ENCODE data around the gene CNTFR.

Gene CNTFR

GRCh38 chr9:34577400-34578240 lies 11.9 kb downstream of the CNTFR start:
- Histone ChIP-seq H3K18ac (ENCODE audit: low read length) (peak overlapping the region; percentile 77), H3K4ac (ENCODE audit: low read depth, low read length) (no peak overlapping the region), H2BK5ac (ENCODE audit: low read length) (peak overlapping the region; percentile 78), H3K4me1 (ENCODE audit: control insufficient read depth, low read depth, low read length) (peaks cover 22% of the 10 kb centered on the region), H2BK15ac (replicated peaks; ENCODE audit: low read depth) (no peak overlapping the region), H3K79me1 (ENCODE audit: low read length) (no peaks in the 10 kb centered on the region), H4K5ac (ENCODE audit: low read length) (no peak overlapping the region), H4K8ac (ENCODE audit: low read depth, low read length) (peak overlapping the region; percentile 68), H3K27me3 (ENCODE audit: insufficient read depth, low read length, poor library complexity) (no peaks in the 10 kb centered on the region), H3K56ac (ENCODE audit: low read length) (peak overlapping the region; percentile 89), H3K36me3 (ENCODE audit: control insufficient read depth, insufficient read depth, low read length) (no peaks in the 10 kb centered on the region), H3K4me2 (ENCODE audit: low read length) (peak overlapping the region; percentile 73), H3K9ac (ENCODE audit: low read length) (peak overlapping the region; percentile 60), H2AK5ac (ENCODE audit: low read length) (peak overlapping the region; percentile 22), H2BK120ac (ENCODE audit: low read depth, low read length) (peak overlapping the region; percentile 9), H3K4me3 (ENCODE audit: low read length) (no peak overlapping the region), H3K27ac (ENCODE audit: low read depth, low read length) (peak overlapping the region; percentile 64), H3K79me2 (ENCODE audit: control insufficient read depth, insufficient read depth, low read length) (no peaks in the 10 kb centered on the region), H3K23ac (ENCODE audit: low read length) (peak overlapping the region; percentile 45)
- DNase-seq, result peak; percentile 88
- WGBS (ENCODE audit: extremely low coverage, insufficient coverage, low lambda C conversion rate), result no CpG with 5 or more reads among the region's 62 CpGs

GRCh38 chr9:34576597-34577399 lies 12.7 kb downstream of the CNTFR start:
- Histone ChIP-seq H3K23ac (ENCODE audit: low read length) (no peak overlapping the region), H4K8ac (ENCODE audit: low read depth, low read length) (no peak overlapping the region), H4K5ac (ENCODE audit: low read length) (no peak overlapping the region), H3K18ac (ENCODE audit: low read length) (no peak overlapping the region), H3K4me1 (ENCODE audit: control insufficient read depth, low read depth, low read length) (peaks cover 22% of the 10 kb centered on the region), H3K9ac (ENCODE audit: low read length) (peak overlapping the region; percentile 55), H2AK5ac (ENCODE audit: low read length) (peak overlapping the region; percentile 22), H3K36me3 (ENCODE audit: control insufficient read depth, insufficient read depth, low read length) (no peaks in the 10 kb centered on the region), H2BK15ac (replicated peaks; ENCODE audit: low read depth) (no peak overlapping the region), H3K79me1 (ENCODE audit: low read length) (no peaks in the 10 kb centered on the region), H3K56ac (ENCODE audit: low read length) (peak overlapping the region; percentile 75), H3K4me3 (ENCODE audit: low read length) (no peak overlapping the region), H3K27ac (ENCODE audit: low read depth, low read length) (peak overlapping the region; percentile 4), H3K27me3 (ENCODE audit: insufficient read depth, low read length, poor library complexity) (no peaks in the 10 kb centered on the region), H3K4ac (ENCODE audit: low read depth, low read length) (no peak overlapping the region), H3K79me2 (ENCODE audit: control insufficient read depth, insufficient read depth, low read length) (no peaks in the 10 kb centered on the region), H2BK5ac (ENCODE audit: low read length) (peak overlapping the region; percentile 78), H3K4me2 (ENCODE audit: low read length) (peak overlapping the region; percentile 48), H2BK120ac (ENCODE audit: low read depth, low read length) (no peak overlapping the region)
- DNase-seq, result peak; percentile 71
- no CpG with 5 or more reads among the region's 14 CpGs for WGBS (ENCODE audit: extremely low coverage, insufficient coverage, low lambda C conversion rate)

GRCh38 chr9:34575862-34576596 lies 13.5 kb downstream of the CNTFR start:
- H4K5ac ChIP-seq (ENCODE audit: low read length), result no peak overlapping the region
- no peaks in the 10 kb centered on the region for H3K79me1 ChIP-seq (ENCODE audit: low read length)
- H4K8ac ChIP-seq (ENCODE audit: low read depth, low read length), result no peak overlapping the region
- H2AK5ac ChIP-seq (ENCODE audit: low read length), result peak overlapping the region; percentile 72
- WGBS (ENCODE audit: extremely low coverage, insufficient coverage, low lambda C conversion rate), result no CpG with 5 or more reads among the region's 21 CpGs
- H3K36me3 ChIP-seq (ENCODE audit: control insufficient read depth, insufficient read depth, low read length), result no peaks in the 10 kb centered on the region
- no peak overlapping the region for H3K23ac ChIP-seq (ENCODE audit: low read length)
- peaks cover 22% of the 10 kb centered on the region for H3K4me1 ChIP-seq (ENCODE audit: control insufficient read depth, low read depth, low read length)
- H3K18ac ChIP-seq (ENCODE audit: low read length), result no peak overlapping the region
- no peak overlapping the region for H3K4me3 ChIP-seq (ENCODE audit: low read length)
- H2BK120ac ChIP-seq (ENCODE audit: low read depth, low read length), result no peak overlapping the region
- H3K27me3 ChIP-seq (ENCODE audit: insufficient read depth, low read length, poor library complexity), result no peaks in the 10 kb centered on the region
- H3K4ac ChIP-seq (ENCODE audit: low read depth, low read length), result no peak overlapping the region
- H3K79me2 ChIP-seq (ENCODE audit: control insufficient read depth, insufficient read depth, low read length), result no peaks in the 10 kb centered on the region
- H2BK5ac ChIP-seq (ENCODE audit: low read length), result no peak overlapping the region
- H2BK15ac ChIP-seq (replicated peaks; ENCODE audit: low read depth), result no peak overlapping the region
- DNase-seq, result no peak
- peak overlapping the region; percentile 49 for H3K56ac ChIP-seq (ENCODE audit: low read length)
- no peak overlapping the region for H3K4me2 ChIP-seq (ENCODE audit: low read length)
- peak overlapping the region; percentile 24 for H3K9ac ChIP-seq (ENCODE audit: low read length)
- H3K27ac ChIP-seq (ENCODE audit: low read depth, low read length), result no peak overlapping the region

- Histone ChIP-seq H3K23ac (ENCODE audit: low read length) (no peak overlapping the region), H3K27me3 (ENCODE audit: insufficient read depth, low read length, poor library complexity) (no peaks in the 10 kb centered on the region), H4K5ac (ENCODE audit: low read length) (no peak overlapping the region), H2BK120ac (ENCODE audit: low read depth, low read length) (no peak overlapping the region), H3K36me3 (ENCODE audit: control insufficient read depth, insufficient read depth, low read length) (no peaks in the 10 kb centered on the region), H3K9ac (ENCODE audit: low read length) (no peak overlapping the region), H3K18ac (ENCODE audit: low read length) (no peak overlapping the region), H3K4ac (ENCODE audit: low read depth, low read length) (no peak overlapping the region), H3K56ac (ENCODE audit: low read length) (no peak overlapping the region), H2BK5ac (ENCODE audit: low read length) (no peak overlapping the region), H2BK15ac (replicated peaks; ENCODE audit: low read depth) (no peak overlapping the region), H3K4me1 (ENCODE audit: control insufficient read depth, low read depth, low read length) (peaks cover 22% of the 10 kb centered on the region), H2AK5ac (ENCODE audit: low read length) (no peak overlapping the region), H3K27ac (ENCODE audit: low read depth, low read length) (no peak overlapping the region), H3K4me2 (ENCODE audit: low read length) (no peak overlapping the region), H4K8ac (ENCODE audit: low read depth, low read length) (no peak overlapping the region), H3K4me3 (ENCODE audit: low read length) (no peak overlapping the region), H3K79me1 (ENCODE audit: low read length) (no peaks in the 10 kb centered on the region), H3K79me2 (ENCODE audit: control insufficient read depth, insufficient read depth, low read length) (no peaks in the 10 kb centered on the region)
- DNase-seq, result no peak
- WGBS (ENCODE audit: extremely low coverage, insufficient coverage, low lambda C conversion rate), result no CpG with 5 or more reads among the region's 8 CpGs
Measured at GRCh38 chr9:34575241-34575640, 14.3 kb downstream of the CNTFR start.

GRCh38 chr9:34574571-34574970 lies 15.0 kb downstream of the CNTFR start:
- Histone ChIP-seq H2BK5ac (ENCODE audit: low read length) (no peak overlapping the region), H3K79me2 (ENCODE audit: control insufficient read depth, insufficient read depth, low read length) (no peaks in the 10 kb centered on the region), H3K23ac (ENCODE audit: low read length) (peak overlapping the region; percentile 6), H3K36me3 (ENCODE audit: control insufficient read depth, insufficient read depth, low read length) (no peaks in the 10 kb centered on the region), H3K27ac (ENCODE audit: low read depth, low read length) (no peak overlapping the region), H2AK5ac (ENCODE audit: low read length) (no peak overlapping the region), H3K9ac (ENCODE audit: low read length) (no peak overlapping the region), H3K4me1 (ENCODE audit: control insufficient read depth, low read depth, low read length) (peaks cover 18% of the 10 kb centered on the region), H3K4ac (ENCODE audit: low read depth, low read length) (no peak overlapping the region), H2BK15ac (replicated peaks; ENCODE audit: low read depth) (no peak overlapping the region), H3K4me3 (ENCODE audit: low read length) (no peak overlapping the region), H4K5ac (ENCODE audit: low read length) (no peak overlapping the region), H2BK120ac (ENCODE audit: low read depth, low read length) (no peak overlapping the region), H3K27me3 (ENCODE audit: insufficient read depth, low read length, poor library complexity) (no peaks in the 10 kb centered on the region), H3K56ac (ENCODE audit: low read length) (peak overlapping the region; percentile 59), H3K4me2 (ENCODE audit: low read length) (no peak overlapping the region), H4K8ac (ENCODE audit: low read depth, low read length) (no peak overlapping the region), H3K18ac (ENCODE audit: low read length) (no peak overlapping the region), H3K79me1 (ENCODE audit: low read length) (no peaks in the 10 kb centered on the region)
- DNase-seq, result no peak
- WGBS (ENCODE audit: extremely low coverage, insufficient coverage, low lambda C conversion rate), result no CpG with 5 or more reads among the region's 12 CpGs
